IMR-90 (cell line): ENCODE results near the gene SPRY1.

Experiments
- BHLHE40 ChIP-seq: fragments of 150-350 bp; IDR thresholded peaks from 2 replicates; pipeline ENCODE4 v1.6.1; 2016; ENCODE audit warnings: mild to moderate bottlenecking, low read depth, low read length
- CEBPB ChIP-seq: IDR thresholded peaks from 2 replicates; pipeline ENCODE4 v1.6.1; 2012; ENCODE audit warnings: low read depth, low read length, improper control_type of control experiment
- CHD1 ChIP-seq: IDR thresholded peaks from 2 replicates; pipeline ENCODE4 v1.6.1; 2012; ENCODE audit warnings: low read depth, low read length, improper control_type of control experiment
- FOS ChIP-seq: fragments of 150-350 bp; IDR thresholded peaks from 2 replicates; pipeline ENCODE4 v1.6.1; 2016; ENCODE audit warnings: low read depth, low read length
- MAFK ChIP-seq: IDR thresholded peaks from 2 replicates; pipeline ENCODE4 v1.6.1; 2012; ENCODE audit warnings: low read depth, low read length, improper control_type of control experiment
- MXI1 ChIP-seq: IDR thresholded peaks from 2 replicates; pipeline ENCODE4 v1.6.1; 2012; ENCODE audit warnings: low read depth, mild to moderate bottlenecking, low read length, moderate library complexity, borderline replicate concordance
- NFE2L2 ChIP-seq: fragments of 150-350 bp; IDR thresholded peaks from 2 replicates; pipeline ENCODE4 v1.6.1; 2016; ENCODE audit warnings: low read depth, mild to moderate bottlenecking, low read length
- POLR2A ChIP-seq: IDR thresholded peaks from 2 replicates; pipeline ENCODE4 v1.6.1; 2012; ENCODE audit warnings: mild to moderate bottlenecking, low read depth, low read length
- RAD21 ChIP-seq: IDR thresholded peaks from 2 replicates; pipeline ENCODE4 v1.6.1; 2012; ENCODE audit warnings: low read length, improper control_type of control experiment
- RCOR1 ChIP-seq: IDR thresholded peaks from 2 replicates; pipeline ENCODE4 v1.6.1; 2012; ENCODE audit warnings: mild to moderate bottlenecking, low read length, improper control_type of control experiment; ENCODE audit not compliant: insufficient replicate concordance
- RFX5 ChIP-seq: IDR thresholded peaks from 2 replicates; pipeline ENCODE4 v1.8.0; 2012; ENCODE audit warnings: low read depth, mild to moderate bottlenecking, low read length, moderate library complexity
- SMC3 ChIP-seq: fragments of 150-350 bp; IDR thresholded peaks from 2 replicates; pipeline ENCODE4 v1.6.1; 2016; ENCODE audit warnings: low read depth, mild to moderate bottlenecking, antibody characterized with exemption, low read length, moderate library complexity
- TF ChIP-seq, protein P1 (sequence below): conservative IDR thresholded peaks from 2 replicates; pipeline ENCODE4 v1.5.1; 2012; ENCODE audit warnings: mild to moderate bottlenecking, low read depth, low read length, improper control_type of control experiment
- TF ChIP-seq, protein P2 (sequence below): fragments of 150-350 bp; IDR thresholded peaks from 2 replicates; pipeline ENCODE4 v1.6.1; 2017; ENCODE audit warnings: mild to moderate bottlenecking, antibody characterized with exemption, low read length, low read depth

DNA sequence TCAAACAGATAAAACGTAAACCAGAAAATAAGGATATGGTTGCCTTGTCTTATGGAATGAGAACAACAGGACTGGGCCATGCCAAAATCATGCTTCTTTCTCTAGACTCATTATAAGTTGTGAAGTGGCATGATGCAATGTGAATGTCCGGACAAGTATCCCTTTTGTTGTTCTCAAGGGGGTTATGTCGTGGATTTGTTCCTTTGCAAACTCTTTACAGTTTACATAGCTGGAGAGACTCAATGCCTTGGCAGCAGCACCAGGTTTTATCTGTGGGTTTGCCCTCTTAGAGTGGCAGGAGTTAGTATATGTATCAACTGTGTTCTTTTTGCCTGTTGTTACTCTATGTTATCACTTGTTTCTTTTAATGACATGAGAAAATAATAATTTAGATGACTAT, 41.4 kb downstream of the SPRY1 start:
- TF ChIP-seq, protein P1, sequence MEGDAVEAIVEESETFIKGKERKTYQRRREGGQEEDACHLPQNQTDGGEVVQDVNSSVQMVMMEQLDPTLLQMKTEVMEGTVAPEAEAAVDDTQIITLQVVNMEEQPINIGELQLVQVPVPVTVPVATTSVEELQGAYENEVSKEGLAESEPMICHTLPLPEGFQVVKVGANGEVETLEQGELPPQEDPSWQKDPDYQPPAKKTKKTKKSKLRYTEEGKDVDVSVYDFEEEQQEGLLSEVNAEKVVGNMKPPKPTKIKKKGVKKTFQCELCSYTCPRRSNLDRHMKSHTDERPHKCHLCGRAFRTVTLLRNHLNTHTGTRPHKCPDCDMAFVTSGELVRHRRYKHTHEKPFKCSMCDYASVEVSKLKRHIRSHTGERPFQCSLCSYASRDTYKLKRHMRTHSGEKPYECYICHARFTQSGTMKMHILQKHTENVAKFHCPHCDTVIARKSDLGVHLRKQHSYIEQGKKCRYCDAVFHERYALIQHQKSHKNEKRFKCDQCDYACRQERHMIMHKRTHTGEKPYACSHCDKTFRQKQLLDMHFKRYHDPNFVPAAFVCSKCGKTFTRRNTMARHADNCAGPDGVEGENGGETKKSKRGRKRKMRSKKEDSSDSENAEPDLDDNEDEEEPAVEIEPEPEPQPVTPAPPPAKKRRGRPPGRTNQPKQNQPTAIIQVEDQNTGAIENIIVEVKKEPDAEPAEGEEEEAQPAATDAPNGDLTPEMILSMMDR = no peak
- TF ChIP-seq POLR2A = no peak
- TF ChIP-seq SMC3 = no peak
- no peak for TF ChIP-seq CEBPB
- TF ChIP-seq RFX5 = no peak
- no peak for TF ChIP-seq RAD21
- no peak for TF ChIP-seq FOS
- TF ChIP-seq, protein P2, sequence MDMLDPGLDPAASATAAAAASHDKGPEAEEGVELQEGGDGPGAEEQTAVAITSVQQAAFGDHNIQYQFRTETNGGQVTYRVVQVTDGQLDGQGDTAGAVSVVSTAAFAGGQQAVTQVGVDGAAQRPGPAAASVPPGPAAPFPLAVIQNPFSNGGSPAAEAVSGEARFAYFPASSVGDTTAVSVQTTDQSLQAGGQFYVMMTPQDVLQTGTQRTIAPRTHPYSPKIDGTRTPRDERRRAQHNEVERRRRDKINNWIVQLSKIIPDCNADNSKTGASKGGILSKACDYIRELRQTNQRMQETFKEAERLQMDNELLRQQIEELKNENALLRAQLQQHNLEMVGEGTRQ = no peak
- TF ChIP-seq MXI1 = no peak
- TF ChIP-seq BHLHE40 = no peak
- TF ChIP-seq NFE2L2 = no peak
- no peak for TF ChIP-seq CHD1
- TF ChIP-seq MAFK = no peak
- TF ChIP-seq RCOR1 = no peak
